Measurements from ENCODE around the gene KCNMA1. TPM values are rescaled to one million over a fixed set of nuclear protein-coding genes. Genes with fewer than 3 reads are reported as not detected.
A peak's percentile ranks its signal among the peaks of the same experiment; 100 is the strongest.
"Not testable (repeated sequence)": the region's sequence is repeated elsewhere in the genome, so short reads cannot be mapped to it uniquely, and the experiment has no call there.

The KCNMA1 gene
- total RNA-seq, 2 donors from 2014 or later = 168 to 188 TPM

DNA sequence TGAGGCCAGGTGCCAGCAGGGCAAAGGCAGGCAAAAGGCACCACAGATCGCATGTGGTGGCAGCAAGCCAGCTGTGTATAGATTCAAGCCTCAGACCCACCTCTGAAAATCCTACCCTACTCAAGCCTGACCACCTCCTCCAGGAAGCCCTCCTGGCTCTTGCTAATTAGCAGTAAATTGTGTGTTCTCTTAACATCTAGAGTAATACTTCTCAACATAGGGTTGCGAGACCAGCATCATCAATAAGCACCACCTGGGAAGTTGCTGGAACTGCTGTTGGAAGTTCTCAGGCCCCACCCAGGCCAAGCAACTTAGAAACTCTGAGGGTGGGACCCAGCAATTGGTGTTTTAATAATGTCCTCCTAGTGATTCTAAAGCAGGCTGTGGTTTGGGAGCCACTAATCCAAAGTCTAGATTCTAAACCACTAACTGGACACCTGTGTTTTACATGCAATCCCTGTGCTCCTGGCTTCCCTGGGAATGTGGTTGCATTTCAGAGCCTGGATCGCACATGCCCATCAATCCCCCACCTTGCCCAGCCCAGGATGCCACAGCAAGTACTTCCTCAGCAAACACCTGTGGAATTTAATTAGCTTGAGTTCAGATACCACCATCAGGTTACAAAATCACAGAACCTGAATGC is 46.2 kb downstream of the KCNMA1 start:
- ATAC-seq (ENCODE audit: insufficient number of reproducible peaks, low FRiP score, low read depth) (no peak), DNase-seq (ENCODE audit: low spot score) (no peak)
- peaks cover 33 to 86% of the 10 kb centered on the region in 2 donors for H3K4me1 ChIP-seq (ENCODE audit: control insufficient read depth in 1 of 2, low read depth in 2 of 2)
- H3K36me3 ChIP-seq = no peaks in the 10 kb centered on the region
- TF ChIP-seq, protein P1, sequence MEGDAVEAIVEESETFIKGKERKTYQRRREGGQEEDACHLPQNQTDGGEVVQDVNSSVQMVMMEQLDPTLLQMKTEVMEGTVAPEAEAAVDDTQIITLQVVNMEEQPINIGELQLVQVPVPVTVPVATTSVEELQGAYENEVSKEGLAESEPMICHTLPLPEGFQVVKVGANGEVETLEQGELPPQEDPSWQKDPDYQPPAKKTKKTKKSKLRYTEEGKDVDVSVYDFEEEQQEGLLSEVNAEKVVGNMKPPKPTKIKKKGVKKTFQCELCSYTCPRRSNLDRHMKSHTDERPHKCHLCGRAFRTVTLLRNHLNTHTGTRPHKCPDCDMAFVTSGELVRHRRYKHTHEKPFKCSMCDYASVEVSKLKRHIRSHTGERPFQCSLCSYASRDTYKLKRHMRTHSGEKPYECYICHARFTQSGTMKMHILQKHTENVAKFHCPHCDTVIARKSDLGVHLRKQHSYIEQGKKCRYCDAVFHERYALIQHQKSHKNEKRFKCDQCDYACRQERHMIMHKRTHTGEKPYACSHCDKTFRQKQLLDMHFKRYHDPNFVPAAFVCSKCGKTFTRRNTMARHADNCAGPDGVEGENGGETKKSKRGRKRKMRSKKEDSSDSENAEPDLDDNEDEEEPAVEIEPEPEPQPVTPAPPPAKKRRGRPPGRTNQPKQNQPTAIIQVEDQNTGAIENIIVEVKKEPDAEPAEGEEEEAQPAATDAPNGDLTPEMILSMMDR (IDR thresholded peaks at IDR 0.05) = no peak
- no peaks in the 10 kb centered on the region for H3K9me3 ChIP-seq
- H3K27ac ChIP-seq = peak overlapping the region; percentile 78 to 83
- H3K27me3 ChIP-seq (replicated peaks; ENCODE audit: insufficient read depth) = no peaks in the 10 kb centered on the region
- H3K4me3 ChIP-seq = no peak overlapping the region

DNA sequence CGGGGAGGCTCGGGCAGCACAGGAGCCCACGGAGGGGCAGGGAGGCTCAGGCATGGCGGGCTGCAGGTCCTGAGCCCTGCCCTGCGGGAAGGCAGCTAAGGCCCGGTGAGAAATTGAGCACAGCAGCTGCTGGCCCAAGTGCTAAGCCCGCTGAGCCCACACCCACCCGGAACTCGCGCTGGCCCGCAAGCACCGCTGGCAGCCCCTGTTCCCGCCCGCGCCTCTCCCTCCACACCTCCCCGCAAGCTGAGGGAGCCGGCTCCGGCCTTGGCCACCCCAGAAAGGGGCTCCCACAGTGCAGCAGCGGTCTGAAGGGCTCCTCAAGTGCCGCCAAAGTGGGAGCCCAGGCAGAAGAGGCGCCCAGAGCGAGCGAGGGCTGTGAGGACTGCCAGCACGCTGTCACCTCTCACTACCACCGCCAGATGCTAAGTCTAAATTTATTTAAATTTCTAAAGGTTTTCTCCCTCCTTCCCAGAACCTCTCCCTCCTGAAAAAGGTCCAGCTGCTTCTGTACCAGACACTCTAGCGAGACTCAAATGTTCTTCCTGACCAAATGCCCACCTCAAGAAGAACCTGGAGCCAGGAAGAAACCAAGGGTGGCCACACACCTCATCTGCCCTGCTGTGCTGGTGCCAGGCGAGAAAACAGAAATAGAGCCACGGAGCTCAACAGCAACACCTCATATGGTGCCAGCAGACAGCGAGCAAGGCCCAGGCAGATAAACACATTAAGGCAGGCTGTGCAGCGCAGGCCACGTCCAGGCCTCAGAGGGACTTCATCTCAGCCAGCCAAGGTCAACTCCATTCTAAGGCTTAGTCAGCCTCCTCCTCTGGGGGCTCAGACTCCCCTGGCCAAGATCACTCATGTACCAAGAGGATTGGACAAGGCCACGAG is 47.0 kb downstream of the KCNMA1 start:
- Histone ChIP-seq H3K4me1 (ENCODE audit: control insufficient read depth in 1 of 2, low read depth in 2 of 2) (peaks cover 37 to 93% of the 10 kb centered on the region in 2 donors), H3K36me3 (no peaks in the 10 kb centered on the region), H3K27ac (peak overlapping the region; percentile 78 to 83), H3K4me3 (peak overlapping the region; percentile 52), H3K27me3 (replicated peaks; ENCODE audit: insufficient read depth) (no peaks in the 10 kb centered on the region), H3K9me3 (no peaks in the 10 kb centered on the region)
- TF ChIP-seq, protein P1 (IDR thresholded peaks at IDR 0.05) = no peak
- peak; percentile 45 for ATAC-seq (ENCODE audit: insufficient number of reproducible peaks, low FRiP score, low read depth)
- DNase-seq (ENCODE audit: low spot score) = peak; percentile 62

- ATAC-seq (ENCODE audit: insufficient number of reproducible peaks, low FRiP score, low read depth); H3K36me3 ChIP-seq; H3K9me3 ChIP-seq; DNase-seq (ENCODE audit: low spot score); H3K4me3 ChIP-seq; H3K27me3 ChIP-seq (replicated peaks; ENCODE audit: insufficient read depth): not testable (repeated sequence)
- Histone ChIP-seq H3K4me1 (ENCODE audit: control insufficient read depth in 1 of 2, low read depth in 2 of 2) (peaks cover 38 to 100% of the 10 kb centered on the region in 2 donors), H3K27ac (peak overlapping the region; percentile 78 to 83)
Observed at GRCh38 chr10:77589703-77590102, 47.9 kb downstream of the KCNMA1 start.

GRCh38 chr10:77588886-77589285 is 48.7 kb downstream of the KCNMA1 start:
- no peak for ATAC-seq (ENCODE audit: insufficient number of reproducible peaks, low FRiP score, low read depth)
- TF ChIP-seq, protein P1 (IDR thresholded peaks at IDR 0.05) = no peak
- no peaks in the 10 kb centered on the region for H3K36me3 ChIP-seq
- peak overlapping the region; percentile 78 to 83 for H3K27ac ChIP-seq
- no peaks in the 10 kb centered on the region for H3K27me3 ChIP-seq (replicated peaks; ENCODE audit: insufficient read depth)
- H3K4me1 ChIP-seq (ENCODE audit: control insufficient read depth in 1 of 2, low read depth in 2 of 2) = peaks cover 36 to 100% of the 10 kb centered on the region in 2 donors
- no peaks in the 10 kb centered on the region for H3K9me3 ChIP-seq
- no peak for DNase-seq (ENCODE audit: low spot score)
- no peak overlapping the region for H3K4me3 ChIP-seq

DNA sequence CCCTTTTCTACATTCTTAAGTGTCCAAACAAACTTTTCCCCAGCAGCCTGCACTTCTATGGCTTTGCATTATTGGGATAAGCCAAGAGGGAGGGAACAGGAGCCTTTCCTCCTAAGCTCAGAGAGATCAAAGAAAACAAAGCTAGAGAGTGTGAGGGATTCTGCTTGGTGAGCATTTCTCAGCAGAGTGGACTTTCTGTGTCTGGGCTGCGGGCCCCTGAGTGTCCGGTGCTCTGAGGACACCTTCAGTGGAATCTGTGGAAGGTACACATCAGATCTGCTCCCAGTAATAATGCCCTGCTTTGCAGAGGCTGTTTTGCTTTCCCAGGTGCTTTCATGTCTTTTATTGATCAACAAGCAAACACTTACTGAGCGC is 50.2 kb downstream of the KCNMA1 start:
- TF ChIP-seq, protein P1 (IDR thresholded peaks at IDR 0.05) = no peak
- Histone ChIP-seq H3K27ac (peak overlapping the region; percentile 78 to 83), H3K4me1 (ENCODE audit: control insufficient read depth in 1 of 2, low read depth in 2 of 2) (peaks cover 27 to 98% of the 10 kb centered on the region in 2 donors), H3K4me3 (peak overlapping the region; percentile 8), H3K36me3 (no peaks in the 10 kb centered on the region), H3K27me3 (replicated peaks; ENCODE audit: insufficient read depth) (no peaks in the 10 kb centered on the region), H3K9me3 (no peaks in the 10 kb centered on the region)
- ATAC-seq (ENCODE audit: insufficient number of reproducible peaks, low FRiP score, low read depth) (no peak), DNase-seq (ENCODE audit: low spot score) (no peak)
